NK-92 (cell line): ENCODE data around the gene FAM53B.

Experiments
- DNase-seq: peaks from one replicate; lab custom pipeline; 2025; ENCODE audit not compliant: unreplicated experiment; lab: John Stamatoyannopoulos, UW

The FAM53B gene

GRCh38 chr10:124632064-124632531 is 112.1 kb downstream of the FAM53B start:
- DNase-seq = no peak

GRCh38 chr10:124630551-124630950 is 113.6 kb downstream of the FAM53B start:
- no peak for DNase-seq

GRCh38 chr10:124629842-124630241 is 114.3 kb downstream of the FAM53B start:
- DNase-seq = no peak

- no peak for DNase-seq
These were observed 114.8 kb downstream of the FAM53B start for GRCh38 chr10:124629415-124629814.

GRCh38 chr10:124628676-124629021 is 115.5 kb downstream of the FAM53B start:
- DNase-seq = no peak

- DNase-seq = no peak
These were observed 116.1 kb downstream of the FAM53B start for GRCh38 chr10:124627866-124628675.

- no peak for DNase-seq
These were observed 117.3 kb downstream of the FAM53B start for GRCh38 chr10:124626759-124627380.

- DNase-seq = no peak
These were observed 118.3 kb downstream of the FAM53B start for GRCh38 chr10:124625831-124626238.

- no peak for DNase-seq
These were observed 119.3 kb downstream of the FAM53B start for GRCh38 chr10:124624895-124625294.

- DNase-seq = no peak
These were observed 119.7 kb downstream of the FAM53B start for GRCh38 chr10:124624466-124624865.

GRCh38 chr10:124624006-124624405 is 120.2 kb downstream of the FAM53B start:
- DNase-seq = no peak

GRCh38 chr10:124622866-124623536 is 121.2 kb downstream of the FAM53B start:
- no peak for DNase-seq

GRCh38 chr10:124622158-124622557 is 122.0 kb downstream of the FAM53B start:
- no peak for DNase-seq

GRCh38 chr10:124621637-124622036 is 122.5 kb downstream of the FAM53B start:
- DNase-seq = no peak

- DNase-seq = no peak
These were observed 124.2 kb downstream of the FAM53B start for GRCh38 chr10:124619802-124620490.

- no peak for DNase-seq
These were observed 125.0 kb downstream of the FAM53B start for GRCh38 chr10:124619195-124619594.

GRCh38 chr10:124618470-124619073 is 125.6 kb downstream of the FAM53B start:
- no peak for DNase-seq

GRCh38 chr10:124616836-124617130 is 127.4 kb downstream of the FAM53B start:
- DNase-seq = no peak

GRCh38 chr10:124616040-124616835 is 127.9 kb downstream of the FAM53B start:
- no peak for DNase-seq

GRCh38 chr10:124615259-124615658 is 128.9 kb downstream of the FAM53B start:
- no peak for DNase-seq
